ENCODE measurements around the gene CLCNKB. TPM values are rescaled to one million over a fixed set of nuclear protein-coding genes. Genes with fewer than 3 reads are reported as not detected.

CLCNKB gene
- total RNA-seq, 3 donors from 2014 or later (not counting 1 experiment from before 2014, with no cell fraction given), result not detected

DNA sequence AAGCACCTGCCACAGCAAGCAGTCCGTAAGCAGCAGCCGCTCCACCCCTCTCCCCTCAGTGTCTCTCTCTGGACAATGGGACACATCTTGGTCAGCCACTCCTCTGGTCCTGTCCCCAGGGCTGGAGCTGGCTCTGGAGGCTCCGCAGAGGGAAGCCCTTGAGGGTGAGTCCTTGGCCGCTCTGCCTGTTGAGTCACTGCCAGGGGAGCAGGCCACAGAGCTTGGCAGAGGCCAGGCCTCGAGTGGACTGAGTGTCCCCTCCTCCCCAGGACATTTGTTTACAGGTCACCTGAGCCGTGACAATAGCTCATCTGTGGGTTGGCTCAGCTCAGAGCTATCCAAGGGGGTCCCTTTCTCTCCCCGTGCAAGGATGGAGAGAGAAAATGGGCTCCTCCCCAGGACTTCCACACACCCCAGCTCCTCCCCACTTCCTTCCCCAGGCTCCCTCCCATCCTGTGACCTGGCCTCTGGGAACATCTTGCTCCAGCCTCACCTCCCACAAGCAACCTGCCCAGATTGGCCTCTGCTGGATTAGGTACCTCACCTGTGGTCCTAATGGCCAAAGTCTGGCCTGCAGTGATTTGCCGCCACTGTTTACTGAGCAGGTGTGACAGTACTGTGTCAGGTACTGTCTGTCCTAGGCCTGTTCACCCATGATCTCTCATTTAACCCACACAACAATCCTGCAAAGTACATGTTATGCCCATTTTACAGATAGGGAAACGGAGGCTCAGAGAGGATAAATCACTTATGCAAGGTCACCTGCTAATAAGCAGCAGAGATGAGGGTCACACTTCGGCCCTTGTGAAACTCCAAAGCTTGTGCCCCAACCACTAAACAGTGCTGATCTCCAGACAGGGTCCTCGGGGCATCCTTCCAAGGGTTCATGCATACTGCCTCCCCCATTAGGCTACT lies 25.0 kb downstream of the CLCNKB start:
- 71% methylated on average over 11 of the region's 11 CpGs for WGBS (ENCODE audit: insufficient coverage)
- Mint-ChIP-seq H3K4me3 (no peak overlapping the region), H3K9me3 (no peaks in the 10 kb centered on the region), H3K27me3 (ENCODE audit: low read depth in 2 of 2) (peaks cover 6 to 22% of the 10 kb centered on the region in 2 donors), H3K4me1 (peaks cover 21 to 32% of the 10 kb centered on the region in 2 donors), H3K36me3 (no peaks in the 10 kb centered on the region), H3K27ac (no peak overlapping the region)
- no peak overlapping the region for H3K27ac ChIP-seq (ENCODE audit: low read length)
- H3K36me3 ChIP-seq (ENCODE audit: control insufficient read depth, insufficient read depth, low read length), result no peaks in the 10 kb centered on the region
- no peak overlapping the region for H3K4me3 ChIP-seq (ENCODE audit: low read length)
- DNase-seq (no peak), ATAC-seq (no peak)
- intact Hi-C loops (cut with micrococcal nuclease), result no loop called here
- no peaks in the 10 kb centered on the region for H3K9me3 ChIP-seq (ENCODE audit: control insufficient read depth, insufficient read depth, low read length)
- peaks cover 8% of the 10 kb centered on the region for H3K27me3 ChIP-seq (ENCODE audit: control insufficient read depth, insufficient read depth, low read length)
- TF ChIP-seq, protein P1, sequence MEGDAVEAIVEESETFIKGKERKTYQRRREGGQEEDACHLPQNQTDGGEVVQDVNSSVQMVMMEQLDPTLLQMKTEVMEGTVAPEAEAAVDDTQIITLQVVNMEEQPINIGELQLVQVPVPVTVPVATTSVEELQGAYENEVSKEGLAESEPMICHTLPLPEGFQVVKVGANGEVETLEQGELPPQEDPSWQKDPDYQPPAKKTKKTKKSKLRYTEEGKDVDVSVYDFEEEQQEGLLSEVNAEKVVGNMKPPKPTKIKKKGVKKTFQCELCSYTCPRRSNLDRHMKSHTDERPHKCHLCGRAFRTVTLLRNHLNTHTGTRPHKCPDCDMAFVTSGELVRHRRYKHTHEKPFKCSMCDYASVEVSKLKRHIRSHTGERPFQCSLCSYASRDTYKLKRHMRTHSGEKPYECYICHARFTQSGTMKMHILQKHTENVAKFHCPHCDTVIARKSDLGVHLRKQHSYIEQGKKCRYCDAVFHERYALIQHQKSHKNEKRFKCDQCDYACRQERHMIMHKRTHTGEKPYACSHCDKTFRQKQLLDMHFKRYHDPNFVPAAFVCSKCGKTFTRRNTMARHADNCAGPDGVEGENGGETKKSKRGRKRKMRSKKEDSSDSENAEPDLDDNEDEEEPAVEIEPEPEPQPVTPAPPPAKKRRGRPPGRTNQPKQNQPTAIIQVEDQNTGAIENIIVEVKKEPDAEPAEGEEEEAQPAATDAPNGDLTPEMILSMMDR (IDR thresholded peaks at IDR 0.05), result no peak
- peaks cover 41% of the 10 kb centered on the region for H3K4me1 ChIP-seq (ENCODE audit: control insufficient read depth, insufficient read depth, low read length)

DNA sequence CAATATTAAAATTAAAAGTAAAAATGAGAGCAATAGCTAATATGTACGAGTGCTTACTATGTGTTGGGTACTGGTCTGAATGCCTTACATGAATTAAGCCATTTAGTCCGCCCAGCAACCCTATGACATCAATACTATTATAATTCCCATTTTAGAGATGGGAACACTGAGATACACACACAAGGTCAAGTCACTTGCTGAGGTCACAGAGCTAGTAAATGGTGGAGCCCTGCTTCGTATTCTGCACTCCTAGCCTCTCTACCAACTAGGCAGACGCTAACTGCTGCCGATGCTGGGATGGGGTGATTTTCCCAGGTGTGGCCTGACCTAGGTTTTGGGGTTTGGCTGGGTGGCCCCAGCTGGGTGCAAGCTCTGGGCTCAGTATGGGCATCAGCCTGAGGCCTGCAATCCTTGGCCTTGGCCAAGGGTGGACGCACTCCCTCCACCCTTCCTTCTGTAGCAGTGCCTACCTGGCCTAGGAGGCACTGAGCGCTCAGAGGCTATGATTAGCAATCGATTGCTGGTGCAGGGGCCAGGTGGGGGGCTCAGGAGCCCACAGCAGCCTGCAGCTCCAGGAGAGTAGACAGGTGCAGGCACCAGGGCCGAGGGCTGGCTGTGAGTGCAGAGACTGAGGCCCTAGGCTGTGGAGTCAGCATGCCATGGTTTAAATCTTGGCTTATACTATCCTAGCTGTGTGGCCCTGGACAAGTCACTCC lies 27.2 kb downstream of the CLCNKB start:
- no peak overlapping the region for H3K27ac Mint-ChIP-seq
- no peaks in the 10 kb centered on the region for H3K9me3 Mint-ChIP-seq
- intact Hi-C loops (cut with micrococcal nuclease), result no loop called here
- H3K27me3 Mint-ChIP-seq (ENCODE audit: low read depth in 2 of 2), result peaks cover 10 to 20% of the 10 kb centered on the region in 2 donors
- H3K9me3 ChIP-seq (ENCODE audit: control insufficient read depth, insufficient read depth, low read length), result no peaks in the 10 kb centered on the region
- H3K27ac ChIP-seq (ENCODE audit: low read length), result no peak overlapping the region
- WGBS (ENCODE audit: insufficient coverage), result 92% methylated on average over 8 of the region's 9 CpGs
- no peaks in the 10 kb centered on the region for H3K36me3 Mint-ChIP-seq
- no peak overlapping the region for H3K4me3 ChIP-seq (ENCODE audit: low read length)
- DNase-seq (no peak), ATAC-seq (no peak)
- peaks cover 33% of the 10 kb centered on the region for H3K4me1 ChIP-seq (ENCODE audit: control insufficient read depth, insufficient read depth, low read length)
- H3K4me3 Mint-ChIP-seq, result no peak overlapping the region
- H3K27me3 ChIP-seq (ENCODE audit: control insufficient read depth, insufficient read depth, low read length), result peaks cover 16% of the 10 kb centered on the region
- TF ChIP-seq, protein P1 (IDR thresholded peaks at IDR 0.05), result no peak
- H3K4me1 Mint-ChIP-seq, result peaks cover 5 to 17% of the 10 kb centered on the region in 2 donors
- H3K36me3 ChIP-seq (ENCODE audit: control insufficient read depth, insufficient read depth, low read length), result no peaks in the 10 kb centered on the region

DNA sequence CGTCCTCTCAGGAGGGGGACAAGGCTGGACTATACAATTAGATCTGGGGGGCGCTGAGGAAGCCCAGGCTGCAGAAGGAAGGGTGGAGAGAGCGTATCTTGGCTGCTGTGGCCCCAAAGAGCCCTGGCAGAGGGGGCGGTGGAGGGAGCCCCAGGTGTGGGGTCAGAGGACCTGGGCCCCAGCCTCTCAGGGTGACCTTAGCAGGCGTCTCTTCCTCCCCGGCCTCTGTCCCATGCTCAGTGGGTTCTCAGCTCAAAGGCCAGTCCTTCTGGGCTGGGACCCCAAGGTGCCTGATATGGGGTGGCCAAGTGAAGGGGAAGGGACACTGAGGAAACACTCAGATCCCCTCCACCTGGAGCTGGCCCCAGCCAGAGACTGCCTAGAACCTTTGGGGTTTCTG lies 28.0 kb downstream of the CLCNKB start:
- no peaks in the 10 kb centered on the region for H3K36me3 Mint-ChIP-seq
- H3K27ac Mint-ChIP-seq, result no peak overlapping the region
- no peaks in the 10 kb centered on the region for H3K9me3 ChIP-seq (ENCODE audit: control insufficient read depth, insufficient read depth, low read length)
- H3K4me1 Mint-ChIP-seq, result peaks cover 5 to 17% of the 10 kb centered on the region in 2 donors
- H3K4me3 ChIP-seq (ENCODE audit: low read length), result no peak overlapping the region
- no peaks in the 10 kb centered on the region for H3K9me3 Mint-ChIP-seq
- 95% methylated on average over 6 of the region's 6 CpGs for WGBS (ENCODE audit: insufficient coverage)
- DNase-seq, result no peak
- intact Hi-C loops (cut with micrococcal nuclease), result no loop called here
- H3K27me3 ChIP-seq (ENCODE audit: control insufficient read depth, insufficient read depth, low read length), result peaks cover 16% of the 10 kb centered on the region
- H3K4me1 ChIP-seq (ENCODE audit: control insufficient read depth, insufficient read depth, low read length), result peaks cover 33% of the 10 kb centered on the region
- H3K27me3 Mint-ChIP-seq (ENCODE audit: low read depth in 2 of 2), result peaks cover 10 to 20% of the 10 kb centered on the region in 2 donors
- H3K27ac ChIP-seq (ENCODE audit: low read length), result no peak overlapping the region
- no peak overlapping the region for H3K4me3 Mint-ChIP-seq
- TF ChIP-seq, protein P1 (IDR thresholded peaks at IDR 0.05), result no peak
- no peaks in the 10 kb centered on the region for H3K36me3 ChIP-seq (ENCODE audit: control insufficient read depth, insufficient read depth, low read length)
- no peak for ATAC-seq

Data from natural killer cell (primary cell).